IPS-11a (cell line): ENCODE results near the gene LSP1.

Source experiments
- H3K4me3 ChIP-seq: one replicate; pipeline ENCODE4 v1.5.1; 2013; ENCODE audit warnings: low read depth, low read length, control low read depth

LSP1 gene

GRCh38 chr11:1847006-1847735 is 5.7 kb upstream of the LSP1 start:
- no peak overlapping the region for H3K4me3 ChIP-seq

GRCh38 chr11:1847926-1848639 is 4.8 kb upstream of the LSP1 start:
- H3K4me3 ChIP-seq, result no peak overlapping the region

- H3K4me3 ChIP-seq, result no peak overlapping the region
Measured at GRCh38 chr11:1848640-1849430, 4.0 kb upstream of the LSP1 start.

GRCh38 chr11:1851468-1852180 is 1.3 kb upstream of the LSP1 start:
- no peak overlapping the region for H3K4me3 ChIP-seq

GRCh38 chr11:1852271-1852876 is 510 bp upstream of the LSP1 start:
- H3K4me3 ChIP-seq, result no peak overlapping the region

- H3K4me3 ChIP-seq, result no peak overlapping the region
Measured at GRCh38 chr11:1853376-1854131, 670 bp downstream of the LSP1 start.

- no peak overlapping the region for H3K4me3 ChIP-seq
Measured at GRCh38 chr11:1854132-1854948, 1.5 kb downstream of the LSP1 start.

- H3K4me3 ChIP-seq, result no peak overlapping the region
Measured at GRCh38 chr11:1854949-1855885, 2.3 kb downstream of the LSP1 start.

- H3K4me3 ChIP-seq, result no peak overlapping the region
Measured at GRCh38 chr11:1855886-1856265, 3.0 kb downstream of the LSP1 start.

GRCh38 chr11:1856306-1857005 is 3.6 kb downstream of the LSP1 start:
- H3K4me3 ChIP-seq, result no peak overlapping the region

- H3K4me3 ChIP-seq, result no peak overlapping the region
Measured at GRCh38 chr11:1857064-1857463, 4.2 kb downstream of the LSP1 start.

- H3K4me3 ChIP-seq, result no peak overlapping the region
Measured at GRCh38 chr11:1858154-1858553, 5.3 kb downstream of the LSP1 start.

- no peak overlapping the region for H3K4me3 ChIP-seq
Measured at GRCh38 chr11:1858576-1858975, 5.7 kb downstream of the LSP1 start.

- H3K4me3 ChIP-seq, result no peak overlapping the region
Measured at GRCh38 chr11:1859004-1859403, 6.1 kb downstream of the LSP1 start.

- no peak overlapping the region for H3K4me3 ChIP-seq
Measured at GRCh38 chr11:1860108-1860507, 7.2 kb downstream of the LSP1 start.

- no peak overlapping the region for H3K4me3 ChIP-seq
Measured at GRCh38 chr11:1861435-1862411, 8.8 kb downstream of the LSP1 start.
